Large intestine (tissue), 3 donors: ENCODE measurements around the gene FIZ1. TPM values are rescaled to one million over a fixed set of nuclear protein-coding genes. Genes with fewer than 3 reads are reported as not detected.

Experiments
- DNase-seq, 2 donors: peaks; one replicate each; pipeline versions ENCODE4 v3.0.0 to v3.0.0-alpha.2; 2013
- H3K27ac ChIP-seq: one replicate; pipeline ENCODE4 v1.5.1; 2013; ENCODE audit warnings: low read length
- H3K27me3 ChIP-seq: 2 replicates; pipeline ENCODE4 v1.6.1; 2013; ENCODE audit warnings: low read length; ENCODE audit not compliant: control insufficient read depth, insufficient read depth
- H3K36me3 ChIP-seq: 2 replicates; pipeline ENCODE4 v1.6.1; 2013; ENCODE audit warnings: low read length; ENCODE audit not compliant: control insufficient read depth, insufficient read depth
- H3K4me1 ChIP-seq: one replicate; pipeline ENCODE4 v1.6.1; 2013; ENCODE audit warnings: low read length; ENCODE audit not compliant: control insufficient read depth, insufficient read depth
- H3K4me3 ChIP-seq: one replicate; pipeline ENCODE4 v1.5.1; 2013; ENCODE audit warnings: low read length
- H3K9me3 ChIP-seq: one replicate; pipeline ENCODE4 v1.6.1; 2013; ENCODE audit warnings: mild to moderate bottlenecking, low read depth, low read length, moderate library complexity; ENCODE audit not compliant: control insufficient read depth
- WGBS: methylation state at CpG from one replicate; pipeline ENCODE4 v1.1.5; 2013; ENCODE audit warnings: low lambda C conversion rate; ENCODE audit not compliant: insufficient coverage; 5-methylcytosine and 5-hydroxymethylcytosine counted together
- polyA plus RNA-seq: library from polyadenylated mRNA; unstranded; fragments of 120-200 nt; gene quantifications from one replicate; pipeline ENCODE4 v1.2.1, GENCODE V29; 2013

FIZ1 gene
- polyA plus RNA-seq, 1 donor = 13.9 TPM

- WGBS = 0% methylated on average over 1 of the region's 56 CpGs
- peaks cover 5% of the 10 kb centered on the region for H3K9me3 ChIP-seq
- H3K27me3 ChIP-seq = no peaks in the 10 kb centered on the region
- H3K36me3 ChIP-seq = peaks cover 16% of the 10 kb centered on the region
- peak within 1 kb of the TSS; percentile 78 for H3K4me3 ChIP-seq
- H3K4me1 ChIP-seq = peaks cover 21% of the 10 kb centered on the region
- peak within 1 kb of the TSS; percentile 68 for H3K27ac ChIP-seq
- DNase-seq = peak; percentile 47 to 76
Measured at GRCh38 chr19:55643003-55643886, 43.9 kb upstream of the FIZ1 start, which contains the start of gene ZNF581. Gene ZNF581 (plus strand): TSS chr19:55643649. CDS start chr19:55644572, 923 bp downstream.

- peak in 1 of 2 donors; percentile 55 for DNase-seq
- Histone ChIP-seq H3K27me3 (no peaks in the 10 kb centered on the region), H3K36me3 (peaks cover 16% of the 10 kb centered on the region), H3K9me3 (peaks cover 5% of the 10 kb centered on the region), H3K27ac (no peak overlapping the region), H3K4me3 (peak overlapping the region; percentile 78), H3K4me1 (peaks cover 21% of the 10 kb centered on the region)
- WGBS = no CpG with 5 or more reads among the region's 65 CpGs
Measured at GRCh38 chr19:55642153-55643002, 43.1 kb upstream of the FIZ1 start.

GRCh38 chr19:55641426-55642152, 42.3 kb upstream of the FIZ1 start:
- Histone ChIP-seq H3K4me3 (peak overlapping the region; percentile 78), H3K27me3 (no peaks in the 10 kb centered on the region), H3K36me3 (peaks cover 16% of the 10 kb centered on the region), H3K9me3 (peaks cover 5% of the 10 kb centered on the region), H3K4me1 (peaks cover 21% of the 10 kb centered on the region), H3K27ac (peak overlapping the region; percentile 62)
- peak in 1 of 2 donors; percentile 46 for DNase-seq
- 3% methylated on average over 3 of the region's 25 CpGs for WGBS

GRCh38 chr19:55640577-55641425, 41.5 kb upstream of the FIZ1 start, which contains the start of gene ZNF580:
Gene ZNF580 (plus strand): TSS chr19:55641002. CDS start chr19:55642509, 1,507 bp downstream.
- peaks cover 5% of the 10 kb centered on the region for H3K9me3 ChIP-seq
- H3K4me1 ChIP-seq = peaks cover 27% of the 10 kb centered on the region
- peak; percentile 45 to 78 for DNase-seq
- no peaks in the 10 kb centered on the region for H3K27me3 ChIP-seq
- H3K27ac ChIP-seq = peak within 1 kb of the TSS; percentile 77
- H3K4me3 ChIP-seq = peak within 1 kb of the TSS; percentile 78
- no CpG with 5 or more reads among the region's 89 CpGs for WGBS
- H3K36me3 ChIP-seq = peaks cover 16% of the 10 kb centered on the region

- H3K36me3 ChIP-seq = peaks cover 11% of the 10 kb centered on the region
- WGBS = no CpG with 5 or more reads among the region's 38 CpGs
- DNase-seq = peak; percentile 74 to 81
- H3K27ac ChIP-seq = peak overlapping the region; percentile 77
- peak overlapping the region; percentile 78 for H3K4me3 ChIP-seq
- H3K9me3 ChIP-seq = peaks cover 5% of the 10 kb centered on the region
- H3K4me1 ChIP-seq = peaks cover 32% of the 10 kb centered on the region
- no peaks in the 10 kb centered on the region for H3K27me3 ChIP-seq
Measured at GRCh38 chr19:55640043-55640576, 40.8 kb upstream of the FIZ1 start.

- no peak overlapping the region for H3K4me3 ChIP-seq
- peaks cover 28% of the 10 kb centered on the region for H3K4me1 ChIP-seq
- H3K36me3 ChIP-seq = peaks cover 4% of the 10 kb centered on the region
- peak in 1 of 2 donors; percentile 22 for DNase-seq
- H3K9me3 ChIP-seq = peaks cover 5% of the 10 kb centered on the region
- no peak overlapping the region for H3K27ac ChIP-seq
- H3K27me3 ChIP-seq = no peaks in the 10 kb centered on the region
- WGBS = no CpG with 5 or more reads among the region's 6 CpGs
Measured at GRCh38 chr19:55638864-55639359, 39.6 kb upstream of the FIZ1 start.

GRCh38 chr19:55637534-55637933, 38.2 kb upstream of the FIZ1 start:
- DNase-seq = no peak
- H3K9me3 ChIP-seq = peaks cover 5% of the 10 kb centered on the region
- H3K36me3 ChIP-seq = peaks cover 4% of the 10 kb centered on the region
- peaks cover 22% of the 10 kb centered on the region for H3K4me1 ChIP-seq
- H3K27me3 ChIP-seq = no peaks in the 10 kb centered on the region
- WGBS = no CpG with 5 or more reads among the region's 11 CpGs
- H3K27ac ChIP-seq = no peak overlapping the region
- H3K4me3 ChIP-seq = no peak overlapping the region

- no peak overlapping the region for H3K27ac ChIP-seq
- no peaks in the 10 kb centered on the region for H3K27me3 ChIP-seq
- H3K9me3 ChIP-seq = peaks cover 5% of the 10 kb centered on the region
- no CpG with 5 or more reads among the region's 4 CpGs for WGBS
- DNase-seq = no peak
- no peak overlapping the region for H3K4me3 ChIP-seq
- H3K4me1 ChIP-seq = peaks cover 17% of the 10 kb centered on the region
- H3K36me3 ChIP-seq = peaks cover 4% of the 10 kb centered on the region
Measured at GRCh38 chr19:55636723-55637122, 37.4 kb upstream of the FIZ1 start.

- no peaks in the 10 kb centered on the region for H3K27me3 ChIP-seq
- no peak overlapping the region for H3K27ac ChIP-seq
- no peak for DNase-seq
- peaks cover 4% of the 10 kb centered on the region for H3K36me3 ChIP-seq
- peak overlapping the region; percentile 99 for H3K4me3 ChIP-seq
- no CpG with 5 or more reads among the region's 7 CpGs for WGBS
- peaks cover 17% of the 10 kb centered on the region for H3K4me1 ChIP-seq
- H3K9me3 ChIP-seq = peaks cover 5% of the 10 kb centered on the region
Measured at GRCh38 chr19:55635856-55636440, 36.6 kb upstream of the FIZ1 start.
